WTC11 (cell line): ENCODE results near the gene BCL2L1. TPM values are rescaled to one million over a fixed set of nuclear protein-coding genes. Genes with fewer than 3 reads are reported as not detected.

Experiments
- ATAC-seq: fragments of 200-7000 bp; cut with Tn5 transposase; 2 replicates; pipeline ENCODE4 v1.10.0; 2021; ENCODE audit warnings: mild to moderate bottlenecking, moderate library complexity
- CTCF ChIA-PET: fragments of 300-600 bp; sonication (Branson Sonifier 250); formaldehyde crosslinking; loops from one replicate; lab custom pipeline; 2021; ENCODE audit warnings: antibody characterized with exemption; lab: Charles Lee
- POLR2A ChIA-PET: fragments of 350-600 bp; sonication (Branson Sonifier 250); formaldehyde crosslinking; loops from one replicate; lab custom pipeline; 2021; ENCODE audit warnings: antibody characterized with exemption; lab: Charles Lee
- DNase-seq: peaks from one replicate; pipeline ENCODE4 v3.0.0; 2021; ENCODE audit warnings: low spot score
- H3K27ac Mint-ChIP-seq: 2 replicates; pipeline ENCODE4 v1.8.0; 2021; ENCODE audit warnings: mixed read lengths
- H3K27me3 Mint-ChIP-seq: 2 replicates; pipeline ENCODE4 v1.8.0; 2021; ENCODE audit warnings: low read depth, mild to moderate bottlenecking, moderate library complexity, mixed read lengths
- H3K36me3 Mint-ChIP-seq: 2 replicates; pipeline ENCODE4 v1.8.0; 2021; ENCODE audit warnings: mixed read lengths
- H3K4me1 Mint-ChIP-seq: 2 replicates; pipeline ENCODE4 v1.8.0; 2022; ENCODE audit warnings: mixed read lengths
- H3K4me3 Mint-ChIP-seq: 2 replicates; pipeline ENCODE4 v1.8.0; 2021; ENCODE audit warnings: mild to moderate bottlenecking, moderate library complexity, mixed read lengths
- H3K9me3 Mint-ChIP-seq: 2 replicates; pipeline ENCODE4 v1.8.0; 2021; ENCODE audit warnings: mixed read lengths
- CREM ChIP-seq: sonication (generic); formaldehyde crosslinking; IDR thresholded peaks from 2 replicates; pipeline ENCODE4 v1.8.1; 2022; ENCODE audit warnings: mild to moderate bottlenecking, missing genetic modification reagents, moderate library complexity
- FOXJ3 ChIP-seq: sonication (generic); formaldehyde crosslinking; IDR thresholded peaks from 2 replicates; pipeline ENCODE4 v1.9.0; 2021; ENCODE audit warnings: missing genetic modification reagents, mild to moderate bottlenecking, borderline replicate concordance
- FOXP1 ChIP-seq: sonication (generic); formaldehyde crosslinking; IDR thresholded peaks from 2 replicates; pipeline ENCODE4 v1.8.0; 2022; ENCODE audit warnings: missing genetic modification reagents, mild to moderate bottlenecking, moderate library complexity, borderline replicate concordance
- GABPB1 ChIP-seq: sonication (generic); formaldehyde crosslinking; IDR thresholded peaks from 2 replicates; pipeline ENCODE4 v1.8.1; 2023; ENCODE audit warnings: mild to moderate bottlenecking, missing genetic modification reagents
- TEAD4 ChIP-seq: sonication (generic); formaldehyde crosslinking; IDR thresholded peaks from 2 replicates; pipeline ENCODE4 v1.8.0; 2022; ENCODE audit warnings: mild to moderate bottlenecking, missing genetic modification reagents
- ZBTB21 ChIP-seq: sonication (generic); formaldehyde crosslinking; IDR thresholded peaks from 2 replicates; pipeline ENCODE4 v1.8.1; 2023; ENCODE audit warnings: mild to moderate bottlenecking, missing genetic modification reagents, borderline replicate concordance
- ZNF317 ChIP-seq: sonication (generic); formaldehyde crosslinking; IDR thresholded peaks from 2 replicates; pipeline ENCODE4 v1.8.1; 2023; ENCODE audit warnings: low read depth, mild to moderate bottlenecking, moderate library complexity, missing genetic modification reagents, borderline replicate concordance
- ZNF671 ChIP-seq: fragments of 250-450 bp; sonication (Bioruptor Pico); IDR thresholded peaks from 2 replicates; pipeline ENCODE4 v1.8.0; 2021; ENCODE audit warnings: mild to moderate bottlenecking
- total RNA-seq: library from RNA; stranded (reverse); gene quantifications from 3 replicates; pipeline ENCODE4 v1.2.3, GENCODE V29; 2021
- TF ChIP-seq, protein P1 (sequence below): fragments of 250-450 bp; sonication (Bioruptor Pico); conservative IDR thresholded peaks from 2 replicates; pipeline ENCODE4 v1.9.0; 2021; ENCODE audit warnings: mild to moderate bottlenecking
- TF ChIP-seq, protein P2 (sequence below): fragments of 250-450 bp; sonication (Bioruptor Pico); IDR thresholded peaks from 2 replicates; pipeline ENCODE4 v2.1.2; 2022; ENCODE audit warnings: mild to moderate bottlenecking, moderate library complexity
- TF ChIP-seq, protein P3 (sequence below): sonication (generic); formaldehyde crosslinking; IDR thresholded peaks from 2 replicates; pipeline ENCODE4 v1.8.0; 2022; ENCODE audit warnings: mild to moderate bottlenecking, missing genetic modification reagents
- TF ChIP-seq, protein P4 (sequence below): sonication (generic); formaldehyde crosslinking; IDR thresholded peaks from 2 replicates; pipeline ENCODE4 v1.8.1; 2022; ENCODE audit warnings: missing genetic modification reagents, borderline replicate concordance
- TF ChIP-seq, protein P5 (sequence below): sonication (generic); formaldehyde crosslinking; IDR thresholded peaks from 2 replicates; pipeline ENCODE4 v1.8.1; 2023; ENCODE audit warnings: mild to moderate bottlenecking, missing genetic modification reagents, borderline replicate concordance
- TF ChIP-seq, protein P6 (sequence below): fragments of 250-450 bp; sonication (Bioruptor Pico); IDR thresholded peaks from 2 replicates; pipeline ENCODE4 v1.9.0; 2021; ENCODE audit warnings: mild to moderate bottlenecking
- TF ChIP-seq, protein P7 (sequence below): sonication (generic); formaldehyde crosslinking; IDR thresholded peaks from 2 replicates; pipeline ENCODE4 v1.8.0; 2022; ENCODE audit warnings: mild to moderate bottlenecking, missing genetic modification reagents
- TF ChIP-seq, protein P8 (sequence below): sonication (generic); formaldehyde crosslinking; IDR thresholded peaks from 2 replicates; pipeline ENCODE4 v1.8.1; 2023; ENCODE audit warnings: mild to moderate bottlenecking, missing genetic modification reagents, moderate library complexity

The BCL2L1 gene
- total RNA-seq, 1 experiment from 2014 or later = 62.0 TPM

DNA sequence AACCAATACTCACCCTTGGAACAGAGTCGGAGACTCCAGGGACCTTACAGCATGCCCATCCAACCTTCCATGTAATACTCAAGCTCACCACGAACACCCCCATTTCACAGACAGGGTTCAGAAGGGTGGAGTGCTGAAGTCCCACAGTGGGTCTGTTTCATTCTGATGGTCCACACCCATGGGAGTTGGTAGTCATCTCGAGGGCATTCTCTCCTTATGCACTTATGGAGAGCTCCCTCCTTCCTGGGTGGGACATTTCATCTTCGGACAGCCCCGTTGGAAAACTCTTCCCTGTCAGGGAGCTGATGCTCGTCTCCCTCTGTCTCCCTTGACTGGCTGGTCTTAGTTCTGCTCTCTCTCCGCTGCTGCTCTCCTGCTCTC lies 46.1 kb downstream of the BCL2L1 start (continued):
- TF ChIP-seq, protein P1, sequence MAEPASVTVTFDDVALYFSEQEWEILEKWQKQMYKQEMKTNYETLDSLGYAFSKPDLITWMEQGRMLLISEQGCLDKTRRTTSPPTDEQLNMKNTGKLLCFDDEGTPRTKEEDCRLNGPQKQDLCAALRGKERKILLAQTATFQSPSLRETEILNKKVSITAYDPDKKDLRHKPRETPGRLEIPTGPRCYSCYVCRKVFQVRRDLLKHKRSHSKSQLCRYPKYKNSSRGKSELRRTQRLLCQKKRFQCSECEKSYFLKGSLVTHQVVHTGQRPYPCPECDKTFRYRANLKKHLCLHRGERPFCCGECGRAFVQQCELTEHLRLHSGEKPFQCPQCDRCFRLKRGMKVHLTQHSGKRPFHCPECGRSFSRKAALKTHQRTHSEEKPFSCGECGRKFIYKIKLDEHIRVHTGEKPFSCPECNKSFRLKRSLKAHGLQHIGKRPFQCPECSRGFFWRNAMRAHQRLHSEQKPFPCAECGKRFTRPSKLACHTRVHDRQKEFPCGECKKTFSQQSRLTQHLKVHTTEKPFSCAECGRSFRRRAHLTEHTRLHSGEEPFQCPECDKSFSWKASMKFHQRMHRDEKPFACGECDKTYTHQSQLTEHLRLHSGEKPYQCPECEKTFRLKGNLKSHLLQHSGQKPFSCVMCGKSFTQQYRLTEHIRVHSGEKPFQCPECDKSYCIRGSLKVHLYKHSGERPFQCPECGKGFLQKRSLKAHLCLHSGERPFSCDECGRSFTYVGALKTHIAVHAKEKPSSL (CRISPR knock-in tag) = no peak
- TF ChIP-seq, protein P2, sequence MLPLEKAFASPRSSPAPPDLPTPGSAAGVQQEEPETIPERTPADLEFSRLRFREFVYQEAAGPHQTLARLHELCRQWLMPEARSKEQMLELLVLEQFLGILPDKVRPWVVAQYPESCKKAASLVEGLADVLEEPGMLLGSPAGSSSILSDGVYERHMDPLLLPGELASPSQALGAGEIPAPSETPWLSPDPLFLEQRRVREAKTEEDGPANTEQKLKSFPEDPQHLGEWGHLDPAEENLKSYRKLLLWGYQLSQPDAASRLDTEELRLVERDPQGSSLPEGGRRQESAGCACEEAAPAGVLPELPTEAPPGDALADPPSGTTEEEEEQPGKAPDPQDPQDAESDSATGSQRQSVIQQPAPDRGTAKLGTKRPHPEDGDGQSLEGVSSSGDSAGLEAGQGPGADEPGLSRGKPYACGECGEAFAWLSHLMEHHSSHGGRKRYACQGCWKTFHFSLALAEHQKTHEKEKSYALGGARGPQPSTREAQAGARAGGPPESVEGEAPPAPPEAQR = no peak
- TF ChIP-seq FOXJ3 (CRISPR knock-in tag) (no peak), CREM (CRISPR knock-in tag) (no peak)

DNA sequence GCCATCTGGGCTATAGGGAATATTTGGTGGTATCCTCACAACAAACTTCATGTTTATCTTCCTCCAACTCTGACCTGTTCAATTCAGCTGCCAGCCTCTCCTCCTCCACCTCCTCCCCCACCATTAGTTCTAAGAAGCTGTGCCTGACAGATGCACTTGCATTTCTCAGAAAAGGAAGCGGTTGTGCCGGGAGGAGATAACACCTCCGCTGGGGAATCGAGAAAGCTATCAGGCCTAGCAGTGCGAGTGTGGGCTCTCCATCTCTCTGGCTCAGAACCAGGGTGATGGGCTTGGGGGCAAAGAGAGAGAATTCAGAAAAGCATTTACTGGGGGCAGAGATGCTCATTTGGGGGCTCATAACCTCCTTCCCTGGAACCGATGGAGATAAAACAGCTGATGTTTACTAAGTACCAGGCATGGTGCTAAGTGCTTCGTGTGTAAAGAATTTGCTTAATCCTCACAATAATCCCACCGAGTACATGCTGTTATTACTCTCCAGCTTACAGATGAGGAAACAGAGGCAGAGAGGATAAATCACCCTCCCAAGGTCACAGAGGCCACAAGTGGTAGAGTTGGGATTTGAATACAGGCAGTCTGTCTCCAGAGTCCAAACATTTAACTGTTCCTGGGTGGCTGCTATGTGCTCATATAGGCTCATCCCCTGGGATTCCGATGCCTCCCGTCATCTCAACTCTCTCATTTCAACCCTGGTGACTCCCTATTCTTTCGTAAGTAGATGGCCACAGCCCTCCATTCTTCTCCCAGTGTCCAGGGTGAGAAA lies 46.6 kb downstream of the BCL2L1 start:
- Mint-ChIP-seq H3K27me3 (no peaks in the 10 kb centered on the region), H3K4me3 (no peak overlapping the region), H3K9me3 (no peaks in the 10 kb centered on the region), H3K36me3 (peaks cover 9% of the 10 kb centered on the region; the same call in 1 of the 2 replicates), H3K4me1 (peaks cover 41% of the 10 kb centered on the region), H3K27ac (peak overlapping the region; percentile 68; the same call in 1 of the 2 replicates)
- ChIA-PET CTCF (interaction anchor here (1.0 to 6.3 kb wide), 5 partner anchors 11 to 119 kb away, joined by 3 to 49 read pairs (median 3); partner anchors contain the start of gene BCL2L1), POLR2A (interaction anchor here (0.5 kb wide), 1 partner anchor 63 kb away, joined by 3 read pairs; no protein-coding TSS in a partner anchor)
- TF ChIP-seq TEAD4 (CRISPR knock-in tag) = no peak
- TF ChIP-seq FOXP1 = no peak
- TF ChIP-seq GABPB1 = no peak
- TF ChIP-seq, protein P3, sequence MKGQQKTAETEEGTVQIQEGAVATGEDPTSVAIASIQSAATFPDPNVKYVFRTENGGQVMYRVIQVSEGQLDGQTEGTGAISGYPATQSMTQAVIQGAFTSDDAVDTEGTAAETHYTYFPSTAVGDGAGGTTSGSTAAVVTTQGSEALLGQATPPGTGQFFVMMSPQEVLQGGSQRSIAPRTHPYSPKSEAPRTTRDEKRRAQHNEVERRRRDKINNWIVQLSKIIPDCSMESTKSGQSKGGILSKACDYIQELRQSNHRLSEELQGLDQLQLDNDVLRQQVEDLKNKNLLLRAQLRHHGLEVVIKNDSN = no peak
- no peak for TF ChIP-seq ZBTB21 (CRISPR knock-in tag)
- TF ChIP-seq FOXJ3 (CRISPR knock-in tag) = no peak
- TF ChIP-seq, protein P4, sequence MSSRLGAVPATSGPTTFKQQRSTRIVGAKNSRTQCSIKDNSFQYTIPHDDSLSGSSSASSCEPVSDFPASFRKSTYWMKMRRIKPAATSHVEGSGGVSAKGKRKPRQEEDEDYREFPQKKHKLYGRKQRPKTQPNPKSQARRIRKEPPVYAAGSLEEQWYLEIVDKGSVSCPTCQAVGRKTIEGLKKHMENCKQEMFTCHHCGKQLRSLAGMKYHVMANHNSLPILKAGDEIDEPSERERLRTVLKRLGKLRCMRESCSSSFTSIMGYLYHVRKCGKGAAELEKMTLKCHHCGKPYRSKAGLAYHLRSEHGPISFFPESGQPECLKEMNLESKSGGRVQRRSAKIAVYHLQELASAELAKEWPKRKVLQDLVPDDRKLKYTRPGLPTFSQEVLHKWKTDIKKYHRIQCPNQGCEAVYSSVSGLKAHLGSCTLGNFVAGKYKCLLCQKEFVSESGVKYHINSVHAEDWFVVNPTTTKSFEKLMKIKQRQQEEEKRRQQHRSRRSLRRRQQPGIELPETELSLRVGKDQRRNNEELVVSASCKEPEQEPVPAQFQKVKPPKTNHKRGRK = no peak
- TF ChIP-seq, protein P5, sequence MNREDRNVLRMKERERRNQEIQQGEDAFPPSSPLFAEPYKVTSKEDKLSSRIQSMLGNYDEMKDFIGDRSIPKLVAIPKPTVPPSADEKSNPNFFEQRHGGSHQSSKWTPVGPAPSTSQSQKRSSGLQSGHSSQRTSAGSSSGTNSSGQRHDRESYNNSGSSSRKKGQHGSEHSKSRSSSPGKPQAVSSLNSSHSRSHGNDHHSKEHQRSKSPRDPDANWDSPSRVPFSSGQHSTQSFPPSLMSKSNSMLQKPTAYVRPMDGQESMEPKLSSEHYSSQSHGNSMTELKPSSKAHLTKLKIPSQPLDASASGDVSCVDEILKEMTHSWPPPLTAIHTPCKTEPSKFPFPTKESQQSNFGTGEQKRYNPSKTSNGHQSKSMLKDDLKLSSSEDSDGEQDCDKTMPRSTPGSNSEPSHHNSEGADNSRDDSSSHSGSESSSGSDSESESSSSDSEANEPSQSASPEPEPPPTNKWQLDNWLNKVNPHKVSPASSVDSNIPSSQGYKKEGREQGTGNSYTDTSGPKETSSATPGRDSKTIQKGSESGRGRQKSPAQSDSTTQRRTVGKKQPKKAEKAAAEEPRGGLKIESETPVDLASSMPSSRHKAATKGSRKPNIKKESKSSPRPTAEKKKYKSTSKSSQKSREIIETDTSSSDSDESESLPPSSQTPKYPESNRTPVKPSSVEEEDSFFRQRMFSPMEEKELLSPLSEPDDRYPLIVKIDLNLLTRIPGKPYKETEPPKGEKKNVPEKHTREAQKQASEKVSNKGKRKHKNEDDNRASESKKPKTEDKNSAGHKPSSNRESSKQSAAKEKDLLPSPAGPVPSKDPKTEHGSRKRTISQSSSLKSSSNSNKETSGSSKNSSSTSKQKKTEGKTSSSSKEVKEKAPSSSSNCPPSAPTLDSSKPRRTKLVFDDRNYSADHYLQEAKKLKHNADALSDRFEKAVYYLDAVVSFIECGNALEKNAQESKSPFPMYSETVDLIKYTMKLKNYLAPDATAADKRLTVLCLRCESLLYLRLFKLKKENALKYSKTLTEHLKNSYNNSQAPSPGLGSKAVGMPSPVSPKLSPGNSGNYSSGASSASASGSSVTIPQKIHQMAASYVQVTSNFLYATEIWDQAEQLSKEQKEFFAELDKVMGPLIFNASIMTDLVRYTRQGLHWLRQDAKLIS (CRISPR knock-in tag) = no peak
- TF ChIP-seq, protein P6, sequence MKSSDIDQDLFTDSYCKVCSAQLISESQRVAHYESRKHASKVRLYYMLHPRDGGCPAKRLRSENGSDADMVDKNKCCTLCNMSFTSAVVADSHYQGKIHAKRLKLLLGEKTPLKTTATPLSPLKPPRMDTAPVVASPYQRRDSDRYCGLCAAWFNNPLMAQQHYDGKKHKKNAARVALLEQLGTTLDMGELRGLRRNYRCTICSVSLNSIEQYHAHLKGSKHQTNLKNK = no peak
- TF ChIP-seq ZNF671 (CRISPR knock-in tag) = no peak
- TF ChIP-seq, protein P7, sequence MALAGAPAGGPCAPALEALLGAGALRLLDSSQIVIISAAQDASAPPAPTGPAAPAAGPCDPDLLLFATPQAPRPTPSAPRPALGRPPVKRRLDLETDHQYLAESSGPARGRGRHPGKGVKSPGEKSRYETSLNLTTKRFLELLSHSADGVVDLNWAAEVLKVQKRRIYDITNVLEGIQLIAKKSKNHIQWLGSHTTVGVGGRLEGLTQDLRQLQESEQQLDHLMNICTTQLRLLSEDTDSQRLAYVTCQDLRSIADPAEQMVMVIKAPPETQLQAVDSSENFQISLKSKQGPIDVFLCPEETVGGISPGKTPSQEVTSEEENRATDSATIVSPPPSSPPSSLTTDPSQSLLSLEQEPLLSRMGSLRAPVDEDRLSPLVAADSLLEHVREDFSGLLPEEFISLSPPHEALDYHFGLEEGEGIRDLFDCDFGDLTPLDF (CRISPR knock-in tag) = no peak
- no peak for TF ChIP-seq ZNF317
- TF ChIP-seq, protein P8, sequence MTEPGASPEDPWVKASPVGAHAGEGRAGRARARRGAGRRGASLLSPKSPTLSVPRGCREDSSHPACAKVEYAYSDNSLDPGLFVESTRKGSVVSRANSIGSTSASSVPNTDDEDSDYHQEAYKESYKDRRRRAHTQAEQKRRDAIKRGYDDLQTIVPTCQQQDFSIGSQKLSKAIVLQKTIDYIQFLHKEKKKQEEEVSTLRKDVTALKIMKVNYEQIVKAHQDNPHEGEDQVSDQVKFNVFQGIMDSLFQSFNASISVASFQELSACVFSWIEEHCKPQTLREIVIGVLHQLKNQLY = no peak
- DNase-seq (no peak), ATAC-seq (no peak)
